ENCODE results near the gene TTBK1.

- TF ChIP-seq CTCF (IDR thresholded peaks at IDR 0.05; ENCODE audit: low read depth, low read length) (no peak), EZH2phosphoT487 (IDR thresholded peaks at IDR 0.05; ENCODE audit: low read depth) (no peak)
Observed at GRCh38 chr6:43202451-43202850, 40.8 kb upstream of the TTBK1 start.

Data from OCI-LY3 (cell line).